Testis (tissue), 3 donors: ENCODE measurements around the gene RAB6B. TPM values are rescaled to one million over a fixed set of nuclear protein-coding genes. Genes with fewer than 3 reads are reported as not detected.

Source experiments
- DNase-seq: peaks from one replicate; pipeline ENCODE4 v3.0.0-alpha.2; 2019
- H3K27ac ChIP-seq, 2 donors: fragments of 200-600 bp; sonication (generic); one replicate each; pipeline ENCODE4 v1.5.1; 2019
- H3K27me3 ChIP-seq: fragments of 200-600 bp; sonication (generic); one replicate; pipeline ENCODE4 v1.5.1; 2019
- H3K36me3 ChIP-seq: fragments of 200-600 bp; sonication (generic); one replicate; pipeline ENCODE4 v1.5.1; 2017; ENCODE audit warnings: low read depth; ENCODE audit errors: missing control alignments
- H3K4me1 ChIP-seq: fragments of 200-600 bp; sonication (generic); one replicate; pipeline ENCODE4 v1.5.1; 2019
- H3K4me3 ChIP-seq, 2 donors: fragments of 200-600 bp; sonication (generic); one replicate each; pipeline ENCODE4 v1.5.1; 2017 to 2019
- H3K9me3 ChIP-seq: fragments of 200-600 bp; sonication (generic); one replicate; pipeline ENCODE4 v1.5.1; 2017
- POLR2A ChIP-seq: fragments of 450-650 bp; IDR thresholded peaks from one replicate; pipeline ENCODE4 v1.6.1; 2017; ENCODE audit warnings: antibody characterized with exemption, mild to moderate bottlenecking, moderate library complexity
- WGBS, 2 donors: methylation state at CpG; one replicate each; pipeline ENCODE4 v1.1.5; 2018; 5-methylcytosine and 5-hydroxymethylcytosine counted together
- intact Hi-C: fragments of 100-400 bp; cut with DNase I; formaldehyde crosslinking; loops from one replicate; pipeline ENCODE4 v1.15.1; 2023; ENCODE audit warnings: low total_unique reads
- polyA plus RNA-seq: library from polyadenylated mRNA; stranded (reverse); fragments of 350-450 nt; fragmentation: Illumina TruSeq; extraction: RNeasy Lipid Tissue Mini Kit (QIAGEN cat#74804); gene quantifications from one replicate; pipeline ENCODE4 v1.2.3, GENCODE V29; 2014; ENCODE audit warnings: low read depth, low replicate concordance; ENCODE audit not compliant: insufficient read depth
- total RNA-seq, 2 donors: library from RNA; depleted of rRNA; stranded (reverse); fragments of >200 nt; gene quantifications; one replicate each; pipeline ENCODE4 v1.2.3, GENCODE V29; 2016
- TF ChIP-seq, protein P1 (sequence below), 3 experiments: fragments of 450-650 bp in 2 of 3; fragments of 200-600 bp in 1 of 3; sonication (generic) in 1 of 3; IDR thresholded peaks; one replicate each; pipeline ENCODE4 v1.5.1; 2016 to 2019; ENCODE audit warnings: antibody characterized with exemption in 3 of 3, mild to moderate bottlenecking in 2 of 3, moderate library complexity in 1 of 3

Gene RAB6B
- total and polyA plus RNA-seq, 3 donors from 2014 or later, result 5.1 to 8.6 (median 7.0) TPM

DNA sequence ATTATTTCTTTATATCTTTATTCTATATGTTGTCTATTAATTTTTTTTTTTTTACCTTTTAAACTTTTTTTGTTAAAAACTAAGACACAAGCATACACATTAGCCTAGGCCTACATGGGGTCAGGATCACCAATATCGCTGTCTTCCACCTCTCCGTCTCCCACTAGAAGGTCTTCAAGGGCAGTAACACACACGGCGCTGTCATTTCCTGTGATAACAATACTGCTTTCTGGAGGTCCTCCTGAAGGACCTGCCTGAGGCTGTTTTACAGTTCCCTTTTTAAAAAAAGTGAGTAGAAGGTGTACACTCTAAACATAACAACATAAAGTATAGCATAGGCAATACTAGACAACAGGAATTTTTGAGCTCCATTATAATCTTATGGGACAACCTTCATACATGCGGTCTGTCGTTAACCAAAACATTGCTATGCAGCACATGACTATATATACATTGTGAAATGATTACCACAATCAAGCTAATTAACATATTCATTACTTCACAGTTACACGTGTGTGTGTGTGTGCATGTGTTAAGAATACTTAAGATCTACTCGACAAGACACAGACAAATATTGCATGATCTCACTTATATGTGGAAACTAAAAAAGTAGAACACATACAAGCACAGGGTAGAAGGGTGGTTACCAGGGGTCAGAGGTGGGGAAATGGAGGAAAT, 20.8 kb downstream of the RAB6B start:
- intact Hi-C loops, result no loop called here
- H3K27ac ChIP-seq, result no peak overlapping the region
- no peak overlapping the region for H3K4me3 ChIP-seq
- H3K27me3 ChIP-seq, result no peaks in the 10 kb centered on the region
- WGBS, 2 donors, result 83% methylated on average over 8 of the region's 8 CpGs
- H3K9me3 ChIP-seq, result no peaks in the 10 kb centered on the region
- no peaks in the 10 kb centered on the region for H3K4me1 ChIP-seq
- no peak for DNase-seq
- no peaks in the 10 kb centered on the region for H3K36me3 ChIP-seq
- TF ChIP-seq POLR2A, result no peak
- TF ChIP-seq, protein P1, sequence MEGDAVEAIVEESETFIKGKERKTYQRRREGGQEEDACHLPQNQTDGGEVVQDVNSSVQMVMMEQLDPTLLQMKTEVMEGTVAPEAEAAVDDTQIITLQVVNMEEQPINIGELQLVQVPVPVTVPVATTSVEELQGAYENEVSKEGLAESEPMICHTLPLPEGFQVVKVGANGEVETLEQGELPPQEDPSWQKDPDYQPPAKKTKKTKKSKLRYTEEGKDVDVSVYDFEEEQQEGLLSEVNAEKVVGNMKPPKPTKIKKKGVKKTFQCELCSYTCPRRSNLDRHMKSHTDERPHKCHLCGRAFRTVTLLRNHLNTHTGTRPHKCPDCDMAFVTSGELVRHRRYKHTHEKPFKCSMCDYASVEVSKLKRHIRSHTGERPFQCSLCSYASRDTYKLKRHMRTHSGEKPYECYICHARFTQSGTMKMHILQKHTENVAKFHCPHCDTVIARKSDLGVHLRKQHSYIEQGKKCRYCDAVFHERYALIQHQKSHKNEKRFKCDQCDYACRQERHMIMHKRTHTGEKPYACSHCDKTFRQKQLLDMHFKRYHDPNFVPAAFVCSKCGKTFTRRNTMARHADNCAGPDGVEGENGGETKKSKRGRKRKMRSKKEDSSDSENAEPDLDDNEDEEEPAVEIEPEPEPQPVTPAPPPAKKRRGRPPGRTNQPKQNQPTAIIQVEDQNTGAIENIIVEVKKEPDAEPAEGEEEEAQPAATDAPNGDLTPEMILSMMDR (IDR thresholded peaks at IDR 0.05), result no peak

DNA sequence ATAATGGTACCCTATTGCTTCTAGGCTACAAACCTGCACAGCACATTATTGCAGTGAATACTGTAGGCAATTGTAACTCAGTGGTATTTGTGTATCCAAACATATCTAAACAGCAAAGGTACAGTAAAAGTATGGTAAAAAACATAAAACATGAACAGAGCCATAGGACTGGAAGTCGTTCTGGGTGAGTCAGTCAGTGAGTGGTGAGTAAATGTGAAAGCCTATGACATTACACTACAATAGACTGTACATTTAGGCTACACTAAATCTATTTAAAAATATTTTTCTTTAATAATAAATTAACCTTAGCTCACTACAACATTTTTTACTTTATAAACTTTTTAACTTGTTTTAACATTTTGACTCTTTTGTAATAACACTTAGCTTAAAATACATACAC, 21.3 kb downstream of the RAB6B start:
- WGBS, 2 donors, result 88 to 96% methylated on average over 1 of the region's 1 CpG
- Histone ChIP-seq H3K36me3 (no peaks in the 10 kb centered on the region), H3K9me3 (no peaks in the 10 kb centered on the region), H3K4me1 (no peaks in the 10 kb centered on the region), H3K27ac (no peak overlapping the region), H3K4me3 (no peak overlapping the region), H3K27me3 (no peaks in the 10 kb centered on the region)
- TF ChIP-seq, protein P1 (IDR thresholded peaks at IDR 0.05), result no peak
- TF ChIP-seq POLR2A, result no peak
- no peak for DNase-seq
- intact Hi-C loops, result no loop called here

DNA sequence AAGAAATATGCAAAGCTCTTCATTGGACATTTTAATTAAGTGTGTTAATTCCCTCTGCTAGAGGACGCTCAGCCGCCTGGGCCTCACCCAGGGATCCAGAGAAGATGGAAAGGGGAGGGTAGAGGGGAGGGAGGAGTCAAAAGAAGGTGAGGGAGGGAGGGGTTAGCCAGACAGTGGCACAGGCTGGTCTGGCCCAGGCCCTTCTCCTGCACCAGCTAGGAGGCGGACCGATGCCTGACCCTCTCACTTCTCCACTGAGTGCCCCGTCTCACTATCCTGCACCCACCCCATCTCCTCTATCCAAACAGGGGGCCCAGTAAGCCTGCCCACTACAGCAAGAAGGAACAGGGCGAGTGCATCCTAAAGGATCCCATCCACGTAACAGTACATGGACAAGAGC, 22.9 kb downstream of the RAB6B start:
- no peaks in the 10 kb centered on the region for H3K27me3 ChIP-seq
- no peak for DNase-seq
- intact Hi-C loops, result no loop called here
- 90 to 97% methylated on average over 7 of the region's 7 CpGs for WGBS, 2 donors
- peaks cover 12% of the 10 kb centered on the region for H3K4me1 ChIP-seq
- H3K4me3 ChIP-seq, result no peak overlapping the region
- H3K27ac ChIP-seq, result no peak overlapping the region
- H3K36me3 ChIP-seq, result no peaks in the 10 kb centered on the region
- H3K9me3 ChIP-seq, result no peaks in the 10 kb centered on the region
- TF ChIP-seq, protein P1 (IDR thresholded peaks at IDR 0.05), result no peak
- TF ChIP-seq POLR2A, result no peak

DNA sequence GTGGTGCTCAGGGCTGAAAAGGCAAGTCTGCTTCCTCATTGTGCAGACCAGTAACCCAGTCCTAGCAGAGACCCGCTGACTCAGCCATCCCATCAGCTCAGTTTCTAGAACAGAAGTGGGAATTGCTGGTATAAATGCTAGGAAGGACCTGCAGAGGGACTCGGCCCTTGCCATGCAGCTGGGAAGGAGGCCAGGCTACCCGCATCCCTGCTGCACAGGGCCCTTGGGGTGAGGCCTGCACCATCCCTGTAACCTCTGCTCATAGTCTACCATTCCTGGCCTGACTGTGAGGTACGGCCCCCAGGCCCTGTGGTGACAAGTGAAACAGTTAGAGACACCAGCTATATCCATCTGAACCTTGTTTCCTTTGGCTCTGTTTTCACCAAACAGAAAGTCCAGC, 23.5 kb downstream of the RAB6B start:
- H3K27me3 ChIP-seq, result no peaks in the 10 kb centered on the region
- intact Hi-C loops, result no loop called here
- DNase-seq, result no peak
- H3K9me3 ChIP-seq, result no peaks in the 10 kb centered on the region
- WGBS, 2 donors, result 90 to 100% methylated on average over 1 to 4 of the region's 4 CpGs
- H3K4me1 ChIP-seq, result peaks cover 12% of the 10 kb centered on the region
- no peak overlapping the region for H3K27ac ChIP-seq
- TF ChIP-seq, protein P1 (IDR thresholded peaks at IDR 0.05), result no peak
- no peak for TF ChIP-seq POLR2A
- no peak overlapping the region for H3K4me3 ChIP-seq
- H3K36me3 ChIP-seq, result no peaks in the 10 kb centered on the region
